Measurements from ENCODE around the gene OR5AK2.
"Not testable (repeated sequence)": the region's sequence is repeated elsewhere in the genome, so short reads cannot be mapped to it uniquely, and the experiment has no call there.

OR5AK2 gene, protein sequence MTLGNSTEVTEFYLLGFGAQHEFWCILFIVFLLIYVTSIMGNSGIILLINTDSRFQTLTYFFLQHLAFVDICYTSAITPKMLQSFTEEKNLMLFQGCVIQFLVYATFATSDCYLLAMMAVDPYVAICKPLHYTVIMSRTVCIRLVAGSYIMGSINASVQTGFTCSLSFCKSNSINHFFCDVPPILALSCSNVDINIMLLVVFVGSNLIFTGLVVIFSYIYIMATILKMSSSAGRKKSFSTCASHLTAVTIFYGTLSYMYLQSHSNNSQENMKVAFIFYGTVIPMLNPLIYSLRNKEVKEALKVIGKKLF

DNA sequence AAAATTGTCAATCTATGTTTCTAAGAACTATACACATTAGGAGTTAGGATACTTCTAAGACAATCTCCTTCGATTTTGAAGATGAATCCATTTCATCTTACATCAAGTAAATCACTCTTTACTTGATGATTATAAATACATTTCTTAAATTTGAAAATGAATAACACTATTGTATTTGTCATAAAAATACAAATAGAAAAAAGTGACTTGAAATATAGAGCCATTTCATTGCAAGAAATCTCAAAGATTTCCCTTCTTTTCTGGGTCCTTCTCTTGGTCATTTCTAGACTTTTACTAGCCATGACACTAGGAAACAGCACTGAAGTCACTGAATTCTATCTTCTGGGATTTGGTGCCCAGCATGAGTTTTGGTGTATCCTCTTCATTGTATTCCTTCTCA lies at the start of gene OR5AK2:
Gene OR5AK2, plus strand, starts transcription at position 301 of the 400 bp plus-strand sequence. Its CDS starts 0 bp downstream, at position 301.
- in situ Hi-C loops (cut with HindIII; ENCODE audit: low sequenced_read_pairs) = no loop called here
- H3K4me3 ChIP-seq (ENCODE audit: low read depth, low read length) = no peak within 1 kb of the TSS
- TF ChIP-seq, protein P1, sequence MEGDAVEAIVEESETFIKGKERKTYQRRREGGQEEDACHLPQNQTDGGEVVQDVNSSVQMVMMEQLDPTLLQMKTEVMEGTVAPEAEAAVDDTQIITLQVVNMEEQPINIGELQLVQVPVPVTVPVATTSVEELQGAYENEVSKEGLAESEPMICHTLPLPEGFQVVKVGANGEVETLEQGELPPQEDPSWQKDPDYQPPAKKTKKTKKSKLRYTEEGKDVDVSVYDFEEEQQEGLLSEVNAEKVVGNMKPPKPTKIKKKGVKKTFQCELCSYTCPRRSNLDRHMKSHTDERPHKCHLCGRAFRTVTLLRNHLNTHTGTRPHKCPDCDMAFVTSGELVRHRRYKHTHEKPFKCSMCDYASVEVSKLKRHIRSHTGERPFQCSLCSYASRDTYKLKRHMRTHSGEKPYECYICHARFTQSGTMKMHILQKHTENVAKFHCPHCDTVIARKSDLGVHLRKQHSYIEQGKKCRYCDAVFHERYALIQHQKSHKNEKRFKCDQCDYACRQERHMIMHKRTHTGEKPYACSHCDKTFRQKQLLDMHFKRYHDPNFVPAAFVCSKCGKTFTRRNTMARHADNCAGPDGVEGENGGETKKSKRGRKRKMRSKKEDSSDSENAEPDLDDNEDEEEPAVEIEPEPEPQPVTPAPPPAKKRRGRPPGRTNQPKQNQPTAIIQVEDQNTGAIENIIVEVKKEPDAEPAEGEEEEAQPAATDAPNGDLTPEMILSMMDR (IDR thresholded peaks at IDR 0.05; ENCODE audit: low read depth, low read length) = no peak
- DNase-seq (ENCODE audit: low read depth, low spot score) = no peak

DNA sequence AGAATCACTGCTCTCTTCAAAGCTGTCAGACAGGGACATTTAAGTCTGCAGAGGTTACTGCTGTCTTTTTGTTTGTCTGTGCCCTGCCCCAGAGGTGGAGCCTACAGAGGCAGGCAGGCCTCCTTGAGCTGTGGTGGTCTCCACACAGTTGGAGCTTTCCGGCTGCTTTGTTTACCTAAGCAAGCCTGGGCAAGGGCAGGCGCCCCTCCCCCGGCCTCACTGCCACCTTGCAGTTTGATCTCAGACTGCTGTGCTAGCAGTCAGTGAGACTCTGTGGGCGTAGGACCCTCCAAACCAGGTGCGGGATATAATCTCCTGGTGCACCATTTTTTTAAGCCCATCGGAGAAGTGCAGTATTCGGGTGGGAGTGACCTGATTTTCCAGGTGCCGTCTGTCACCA lies 43.2 kb upstream of the OR5AK2 start:
- H3K4me3 ChIP-seq (ENCODE audit: low read depth, low read length); DNase-seq (ENCODE audit: low read depth, low spot score); in situ Hi-C loops (cut with HindIII; ENCODE audit: low sequenced_read_pairs): not testable (repeated sequence)

DNA sequence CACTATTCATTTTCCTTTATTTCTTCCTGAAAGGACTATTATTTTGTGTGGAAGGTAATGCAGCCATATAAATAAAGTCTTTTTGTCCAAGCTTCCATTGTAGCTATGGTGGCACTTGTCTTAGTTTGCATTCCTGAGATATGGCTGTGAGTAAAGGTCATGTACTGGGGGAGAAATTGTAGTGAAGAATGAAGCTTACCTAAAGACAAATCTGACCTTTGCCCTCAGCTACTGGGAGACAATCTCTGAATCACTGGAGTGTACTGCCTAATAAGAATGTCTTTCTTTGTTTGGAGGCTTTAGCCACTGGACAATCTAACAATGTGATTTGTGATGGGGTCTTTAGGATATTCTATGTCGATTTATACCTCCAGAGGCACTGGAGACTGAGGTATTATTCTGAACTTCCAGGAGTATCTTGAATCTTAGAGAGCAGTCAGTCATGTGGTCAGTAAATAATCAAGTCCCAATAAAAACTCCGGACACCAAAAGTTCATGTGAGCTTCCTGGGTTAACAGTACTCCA lies 39.7 kb upstream of the OR5AK2 start:
- TF ChIP-seq, protein P1 (IDR thresholded peaks at IDR 0.05; ENCODE audit: low read depth, low read length) = no peak
- in situ Hi-C loops (cut with HindIII; ENCODE audit: low sequenced_read_pairs) = no loop called here
- H3K4me3 ChIP-seq (ENCODE audit: low read depth, low read length) = no peak overlapping the region
- no peak for DNase-seq (ENCODE audit: low read depth, low spot score)

DNA sequence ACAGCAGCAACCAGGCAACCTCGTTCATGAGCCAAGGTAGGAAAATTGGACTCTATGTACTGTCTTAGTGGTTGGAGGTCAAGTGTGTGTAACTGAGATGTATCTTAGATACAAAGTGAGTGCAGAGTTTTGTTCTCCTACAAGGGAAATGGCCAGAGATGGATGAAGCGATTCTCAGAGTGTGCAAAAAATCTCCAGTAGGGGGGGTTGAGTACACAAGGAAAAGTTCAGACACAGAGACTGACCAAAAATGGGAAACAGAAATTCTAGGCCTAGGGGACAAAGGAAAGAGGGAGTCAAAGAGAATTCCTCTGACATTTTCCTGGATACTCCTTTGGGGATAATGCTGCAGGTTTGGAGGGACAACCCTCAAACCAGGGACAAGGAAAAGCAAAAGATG lies 38.2 kb upstream of the OR5AK2 start:
- no peak overlapping the region for H3K4me3 ChIP-seq (ENCODE audit: low read depth, low read length)
- TF ChIP-seq, protein P1 (IDR thresholded peaks at IDR 0.05; ENCODE audit: low read depth, low read length) = peak; percentile 7
- in situ Hi-C loops (cut with HindIII; ENCODE audit: low sequenced_read_pairs) = no loop called here
- no peak for DNase-seq (ENCODE audit: low read depth, low spot score)

DNA sequence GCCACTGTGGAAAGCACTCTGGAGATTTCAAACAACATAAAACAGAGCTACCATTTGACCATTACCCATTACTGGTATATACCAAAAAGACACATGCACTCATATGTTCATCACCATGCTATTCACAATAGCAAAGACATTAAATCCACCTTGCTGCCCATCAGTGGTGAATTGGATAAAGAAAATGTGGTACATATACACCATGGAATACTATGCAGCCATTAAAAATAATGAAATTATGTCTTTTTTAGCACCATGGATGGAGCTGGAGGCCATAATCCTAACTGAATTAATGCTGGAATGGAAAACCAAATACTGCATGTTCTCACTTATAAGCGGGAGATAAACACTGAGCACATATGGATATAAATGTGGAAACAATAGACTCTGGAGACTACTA lies 34.8 kb upstream of the OR5AK2 start:
- H3K4me3 ChIP-seq (ENCODE audit: low read depth, low read length); in situ Hi-C loops (cut with HindIII; ENCODE audit: low sequenced_read_pairs): not testable (repeated sequence)

DNA sequence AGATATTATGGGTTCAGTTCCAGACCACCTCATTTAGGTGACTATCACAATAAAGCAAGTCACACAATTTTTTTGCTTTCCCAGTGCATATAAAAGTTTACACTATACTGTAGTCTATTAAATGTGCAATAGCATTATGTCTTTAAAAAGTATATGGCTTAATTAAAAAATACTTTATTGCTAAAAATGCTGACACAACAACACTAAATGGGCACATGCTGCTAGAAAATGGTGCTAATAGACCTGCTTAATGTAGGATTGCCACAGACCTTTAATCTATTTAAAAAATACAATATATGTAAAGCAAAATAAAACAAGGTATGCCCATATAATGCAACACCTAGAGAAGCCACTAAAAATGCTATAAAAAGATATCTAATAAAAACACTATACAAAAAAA lies 27.1 kb upstream of the OR5AK2 start:
- no peak for DNase-seq (ENCODE audit: low read depth, low spot score)
- in situ Hi-C loops (cut with HindIII; ENCODE audit: low sequenced_read_pairs) = no loop called here
- TF ChIP-seq, protein P1 (IDR thresholded peaks at IDR 0.05; ENCODE audit: low read depth, low read length) = no peak
- H3K4me3 ChIP-seq (ENCODE audit: low read depth, low read length) = no peak overlapping the region

More for the DNA sequence above, 34.8 kb upstream of the OR5AK2 start:
- not testable (repeated sequence) for DNase-seq (ENCODE audit: low read depth, low spot score)

DNA sequence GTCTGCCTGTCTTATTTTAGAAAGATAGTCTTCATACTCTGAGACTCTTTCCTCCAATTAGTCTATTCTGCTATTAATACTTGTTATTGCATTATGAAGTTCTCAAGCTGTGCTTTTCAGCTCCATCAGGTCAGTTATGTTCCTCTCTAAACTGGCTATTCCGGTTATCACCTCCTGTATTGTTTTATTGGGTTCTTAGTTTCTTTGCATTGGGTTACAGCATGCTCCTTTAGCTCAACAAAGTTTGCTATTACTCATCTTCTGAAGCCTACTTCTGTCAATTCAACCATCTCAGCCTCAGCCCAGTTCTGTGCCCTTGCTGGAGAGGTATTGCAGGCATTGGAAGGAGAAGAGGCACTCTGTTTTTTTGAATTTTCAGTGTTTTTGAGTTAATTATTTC lies 21.0 kb upstream of the OR5AK2 start:
- DNase-seq (ENCODE audit: low read depth, low spot score) = no peak
- TF ChIP-seq, protein P1 (IDR thresholded peaks at IDR 0.05; ENCODE audit: low read depth, low read length) = no peak
- in situ Hi-C loops (cut with HindIII; ENCODE audit: low sequenced_read_pairs) = no loop called here
- H3K4me3 ChIP-seq (ENCODE audit: low read depth, low read length) = no peak overlapping the region

Measured in astrocyte of the spinal cord (primary cell).